ENCODE data around the gene ANKS1A.

GRCh38 chr6:34839666-34840352, 49.2 kb upstream of the ANKS1A start:
- TF ChIP-seq EZH2 (IDR thresholded peaks at IDR 0.05; ENCODE audit: insufficient read depth, poor library complexity, severe bottlenecking) (no peak), EZH2phosphoT487 (IDR thresholded peaks at IDR 0.05; ENCODE audit: insufficient read depth, low read depth) (no peak)
